GM12878 (cell line): ENCODE data around the gene CDR2L.

Experiments used
- CEBPB ChIP-seq, 2 experiments: fragments of 150-350 bp in 1 of 2; IDR thresholded peaks; 2 replicates each; pipeline ENCODE4 v1.6.1; 2012 to 2014; ENCODE audit warnings: low read depth in 2 of 2, low read length in 2 of 2, borderline replicate concordance in 1 of 2, inconsistent platforms in 1 of 2
- EP300 ChIP-seq, 2 experiments: fragments of 150-350 bp in 1 of 2; IDR thresholded peaks; 2 replicates each; pipeline ENCODE4 v1.6.1; 2011 to 2012; ENCODE audit warnings: low read depth in 2 of 2, low read length in 2 of 2, borderline replicate concordance in 1 of 2, improper control_type of control experiment in 1 of 2, inconsistent platforms in 1 of 2; ENCODE audit not compliant: control insufficient read depth in 1 of 2
- EZH2 ChIP-seq: IDR thresholded peaks from 2 replicates; pipeline ENCODE4 v1.6.1; 2012; ENCODE audit warnings: low read depth, mild to moderate bottlenecking, control low read depth, inconsistent platforms, low read length, borderline replicate concordance; ENCODE audit not compliant: control insufficient read depth
- FOXK2 ChIP-seq: fragments of 450-650 bp; IDR thresholded peaks from 2 replicates; pipeline ENCODE4 v1.6.1; 2017; ENCODE audit warnings: mild to moderate bottlenecking, moderate library complexity
- HCFC1 ChIP-seq: fragments of 150-350 bp; IDR thresholded peaks from 2 replicates; pipeline ENCODE4 v1.6.1; 2014; ENCODE audit warnings: low read length
- MEF2A ChIP-seq: IDR thresholded peaks from 2 replicates; pipeline ENCODE4 v1.6.1; 2011; ENCODE audit warnings: low read depth, mild to moderate bottlenecking, low read length, moderate library complexity; ENCODE audit not compliant: insufficient read depth
- POU2F2 ChIP-seq: IDR thresholded peaks from 3 replicates; pipeline ENCODE4 v1.6.1; 2011; ENCODE audit warnings: low read depth, mild to moderate bottlenecking, low read length, borderline replicate concordance
- TF ChIP-seq, protein P1 (sequence below), 3 experiments: IDR thresholded peaks in 2 of 3; conservative IDR thresholded peaks in 1 of 3; 2 replicates each; pipeline ENCODE4 v1.5.1; 2011; ENCODE audit warnings: low read depth in 3 of 3, low read length in 3 of 3, mild to moderate bottlenecking in 3 of 3, control low read depth in 2 of 3, moderate library complexity in 2 of 3, inconsistent platforms in 1 of 3, mixed read lengths in 1 of 3; ENCODE audit not compliant: control insufficient read depth in 2 of 3, insufficient read depth in 1 of 3; ENCODE audit errors: extremely low read depth in 1 of 3

DNA sequence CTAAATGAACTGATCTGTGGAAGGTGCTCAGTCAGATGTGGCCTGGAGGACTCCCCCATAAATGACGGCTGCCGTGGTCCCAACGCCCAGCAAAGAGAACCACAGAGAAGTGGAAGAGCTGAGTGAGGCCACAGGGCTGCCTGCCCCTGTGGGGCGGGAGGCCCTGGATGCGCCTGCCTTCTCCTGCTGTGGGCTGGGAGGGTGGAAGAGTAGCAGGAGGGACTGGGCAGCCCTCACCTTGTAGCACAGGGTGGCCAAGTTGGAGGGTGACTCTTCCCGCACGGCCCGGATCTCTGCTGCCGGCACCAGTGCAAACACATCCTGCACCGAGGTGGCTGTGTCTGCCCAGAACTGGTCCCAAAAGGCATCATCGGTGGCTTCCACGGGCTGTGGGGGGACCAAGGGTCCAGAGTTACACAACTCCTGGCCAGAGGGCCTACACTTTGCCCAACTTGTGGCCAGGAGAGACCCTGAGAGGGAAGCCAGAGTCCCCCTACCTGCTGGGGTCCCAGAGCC, 23.1 kb upstream of the CDR2L start:
- TF ChIP-seq, protein P1, sequence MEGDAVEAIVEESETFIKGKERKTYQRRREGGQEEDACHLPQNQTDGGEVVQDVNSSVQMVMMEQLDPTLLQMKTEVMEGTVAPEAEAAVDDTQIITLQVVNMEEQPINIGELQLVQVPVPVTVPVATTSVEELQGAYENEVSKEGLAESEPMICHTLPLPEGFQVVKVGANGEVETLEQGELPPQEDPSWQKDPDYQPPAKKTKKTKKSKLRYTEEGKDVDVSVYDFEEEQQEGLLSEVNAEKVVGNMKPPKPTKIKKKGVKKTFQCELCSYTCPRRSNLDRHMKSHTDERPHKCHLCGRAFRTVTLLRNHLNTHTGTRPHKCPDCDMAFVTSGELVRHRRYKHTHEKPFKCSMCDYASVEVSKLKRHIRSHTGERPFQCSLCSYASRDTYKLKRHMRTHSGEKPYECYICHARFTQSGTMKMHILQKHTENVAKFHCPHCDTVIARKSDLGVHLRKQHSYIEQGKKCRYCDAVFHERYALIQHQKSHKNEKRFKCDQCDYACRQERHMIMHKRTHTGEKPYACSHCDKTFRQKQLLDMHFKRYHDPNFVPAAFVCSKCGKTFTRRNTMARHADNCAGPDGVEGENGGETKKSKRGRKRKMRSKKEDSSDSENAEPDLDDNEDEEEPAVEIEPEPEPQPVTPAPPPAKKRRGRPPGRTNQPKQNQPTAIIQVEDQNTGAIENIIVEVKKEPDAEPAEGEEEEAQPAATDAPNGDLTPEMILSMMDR (IDR thresholded peaks at IDR 0.05 in 2 of 3, conservative IDR thresholded peaks at IDR 0.05 in 1 of 3; ENCODE audit: control insufficient read depth in 2 of 3, extremely low read depth in 1 of 3, insufficient read depth in 1 of 3, low read depth in 3 of 3, low read length in 3 of 3): no peak
- TF ChIP-seq MEF2A (no peak), EP300 (IDR thresholded peaks at IDR 0.05; ENCODE audit: borderline replicate concordance in 1 of 2, control insufficient read depth in 1 of 2, low read depth in 2 of 2, low read length in 2 of 2) (no peak), HCFC1 (no peak), EZH2 (no peak), POU2F2 (no peak), CEBPB (IDR thresholded peaks at IDR 0.05; ENCODE audit: borderline replicate concordance in 1 of 2, low read depth in 2 of 2, low read length in 2 of 2) (no peak), FOXK2 (no peak)
